Measurements from ENCODE around the gene THBD. TPM values are rescaled to one million over a fixed set of nuclear protein-coding genes. Genes with fewer than 3 reads are reported as not detected.

Gene THBD
- total RNA-seq, 4 donors from 2014 or later, result 48.1 to 60.3 (median 56.9) TPM

GRCh38 chr20:23079926-23080325 lies 30.5 kb upstream of the THBD start:
- no peak for TF ChIP-seq EP300 (IDR thresholded peaks at IDR 0.05)
- TF ChIP-seq CTCF (IDR thresholded peaks at IDR 0.05), result no peak
- TF ChIP-seq POLR2A (IDR thresholded peaks at IDR 0.05), result no peak
- no peak for DNase-seq (ENCODE audit: low spot score in 2 of 2)
- Histone ChIP-seq H3K27me3 (no peaks in the 10 kb centered on the region), H3K4me3 (no peak overlapping the region), H3K27ac (no peak overlapping the region), H3K4me1 (no peaks in the 10 kb centered on the region), H3K36me3 (no peaks in the 10 kb centered on the region), H3K9me3 (no peaks in the 10 kb centered on the region)
- 67 to 70% methylated on average over 2 of the region's 2 CpGs for WGBS, 2 donors

- Histone ChIP-seq H3K4me1 (no peaks in the 10 kb centered on the region), H3K27me3 (no peaks in the 10 kb centered on the region), H3K9me3 (no peaks in the 10 kb centered on the region), H3K4me3 (no peak overlapping the region), H3K27ac (no peak overlapping the region), H3K36me3 (no peaks in the 10 kb centered on the region)
- no peak for DNase-seq (ENCODE audit: low spot score in 2 of 2)
- TF ChIP-seq POLR2A (IDR thresholded peaks at IDR 0.05) (no peak), EP300 (IDR thresholded peaks at IDR 0.05) (no peak), CTCF (IDR thresholded peaks at IDR 0.05) (no peak)
- WGBS, 2 donors, result 72 to 79% methylated on average over 6 of the region's 6 CpGs
Observed at GRCh38 chr20:23079016-23079351, 29.5 kb upstream of the THBD start.

- no peaks in the 10 kb centered on the region for H3K36me3 ChIP-seq
- no peak for DNase-seq (ENCODE audit: low spot score in 2 of 2)
- no peak overlapping the region for H3K4me3 ChIP-seq
- WGBS, 2 donors, result 80% methylated on average over 5 of the region's 5 CpGs
- TF ChIP-seq POLR2A (IDR thresholded peaks at IDR 0.05) (no peak), CTCF (IDR thresholded peaks at IDR 0.05) (no peak), EP300 (IDR thresholded peaks at IDR 0.05) (no peak)
- no peaks in the 10 kb centered on the region for H3K9me3 ChIP-seq
- no peak overlapping the region for H3K27ac ChIP-seq
- H3K27me3 ChIP-seq, result no peaks in the 10 kb centered on the region
- no peaks in the 10 kb centered on the region for H3K4me1 ChIP-seq
Observed at GRCh38 chr20:23078351-23079015, 29.0 kb upstream of the THBD start.

GRCh38 chr20:23077277-23077676 lies 27.8 kb upstream of the THBD start:
- Histone ChIP-seq H3K4me1 (no peaks in the 10 kb centered on the region), H3K27me3 (no peaks in the 10 kb centered on the region), H3K9me3 (no peaks in the 10 kb centered on the region), H3K4me3 (no peak overlapping the region), H3K36me3 (no peaks in the 10 kb centered on the region), H3K27ac (no peak overlapping the region)
- no peak for DNase-seq (ENCODE audit: low spot score in 2 of 2)
- 88 to 90% methylated on average over 4 of the region's 4 CpGs for WGBS, 2 donors
- TF ChIP-seq POLR2A (IDR thresholded peaks at IDR 0.05) (no peak), EP300 (IDR thresholded peaks at IDR 0.05) (no peak), CTCF (IDR thresholded peaks at IDR 0.05) (no peak)

- WGBS, 2 donors, result 83 to 86% methylated on average over 3 of the region's 3 CpGs
- Histone ChIP-seq H3K4me3 (no peak overlapping the region), H3K9me3 (no peaks in the 10 kb centered on the region), H3K4me1 (no peaks in the 10 kb centered on the region), H3K27me3 (no peaks in the 10 kb centered on the region), H3K27ac (no peak overlapping the region), H3K36me3 (no peaks in the 10 kb centered on the region)
- TF ChIP-seq EP300 (IDR thresholded peaks at IDR 0.05) (no peak), POLR2A (IDR thresholded peaks at IDR 0.05) (no peak)
- no peak for DNase-seq (ENCODE audit: low spot score in 2 of 2)
Observed at GRCh38 chr20:23074052-23074451, 24.6 kb upstream of the THBD start.
